AG09319 (cell line): ENCODE data around the gene SAPCD1.
A peak's percentile ranks its signal among the peaks of the same experiment; 100 is the strongest.

Experiments used
- DNase-seq: peaks from one replicate; pipeline ENCODE4 v3.0.0-alpha.2; 2010; ENCODE audit warnings: low read depth; ENCODE audit errors: extremely low read depth
- CTCF ChIP-seq: IDR thresholded peaks from 2 replicates; pipeline ENCODE4 v1.5.1; 2011; ENCODE audit warnings: low read depth, mild to moderate bottlenecking, inconsistent platforms, low read length, moderate library complexity

Gene SAPCD1

GRCh38 chr6:31737315-31737990 is 25.0 kb upstream of the SAPCD1 start:
- no peak for DNase-seq
- no peak for TF ChIP-seq CTCF

- peak; percentile 26 for TF ChIP-seq CTCF
- no peak for DNase-seq
These were observed 24.2 kb upstream of the SAPCD1 start for GRCh38 chr6:31737991-31738979.

GRCh38 chr6:31739639-31740396 is 22.6 kb upstream of the SAPCD1 start, which contains the start of gene MSH5:
Gene MSH5, plus strand, starts transcription at chr6:31740005. Its CDS starts 462 bp downstream, at chr6:31740467.
- no peak for TF ChIP-seq CTCF
- DNase-seq = peak; percentile 97

- DNase-seq = no peak
These were observed 21.8 kb upstream of the SAPCD1 start for GRCh38 chr6:31740397-31741223.

GRCh38 chr6:31741815-31742214 is 20.6 kb upstream of the SAPCD1 start:
- DNase-seq = no peak
- no peak for TF ChIP-seq CTCF

More at GRCh38 chr6:31740397-31741223, 21.8 kb upstream of the SAPCD1 start:
- TF ChIP-seq CTCF = no peak

- no peak for DNase-seq
- TF ChIP-seq CTCF = no peak
These were observed 19.6 kb upstream of the SAPCD1 start for GRCh38 chr6:31742894-31743293.
